Neural crest cell (in vitro differentiated cells): ENCODE data around the gene PRSS22. TPM values are rescaled to one million over a fixed set of nuclear protein-coding genes. Genes with fewer than 3 reads are reported as not detected.

Source experiments
- DNase-seq: peaks from one replicate; pipeline ENCODE4 v3.0.0; 2021; ENCODE audit warnings: low read depth, mixed read lengths, low spot score
- H3K27ac Mint-ChIP-seq: one replicate; pipeline ENCODE4 v1.8.0; 2021; ENCODE audit warnings: mild to moderate bottlenecking, mixed read lengths; ENCODE audit not compliant: unreplicated experiment
- H3K27me3 Mint-ChIP-seq: 2 replicates; pipeline ENCODE4 v1.8.0; 2021; ENCODE audit warnings: low read depth, mild to moderate bottlenecking, mixed read lengths
- H3K36me3 Mint-ChIP-seq: 2 replicates; pipeline ENCODE4 v1.8.0; 2021; ENCODE audit warnings: low read depth, mild to moderate bottlenecking, mixed read lengths
- H3K4me1 Mint-ChIP-seq: 2 replicates; pipeline ENCODE4 v1.8.0; 2021; ENCODE audit warnings: mixed read lengths
- H3K4me3 Mint-ChIP-seq: one replicate; pipeline ENCODE4 v1.8.0; 2021; ENCODE audit warnings: mild to moderate bottlenecking, mixed read lengths
- H3K9me3 Mint-ChIP-seq: 2 replicates; pipeline ENCODE4 v1.8.0; 2021; ENCODE audit warnings: mixed read lengths
- total RNA-seq: library from RNA; stranded (reverse); gene quantifications from 2 replicates; pipeline ENCODE4 v1.2.1, GENCODE V29; 2021
- TF ChIP-seq, protein P1 (sequence below): fragments of 200-600 bp; sonication (generic); conservative IDR thresholded peaks from 2 replicates; pipeline ENCODE4 v1.5.0; 2021; ENCODE audit warnings: antibody characterized with exemption, mild to moderate bottlenecking

Gene PRSS22
- total RNA-seq, 1 donor from 2014 or later, result not detected

DNA sequence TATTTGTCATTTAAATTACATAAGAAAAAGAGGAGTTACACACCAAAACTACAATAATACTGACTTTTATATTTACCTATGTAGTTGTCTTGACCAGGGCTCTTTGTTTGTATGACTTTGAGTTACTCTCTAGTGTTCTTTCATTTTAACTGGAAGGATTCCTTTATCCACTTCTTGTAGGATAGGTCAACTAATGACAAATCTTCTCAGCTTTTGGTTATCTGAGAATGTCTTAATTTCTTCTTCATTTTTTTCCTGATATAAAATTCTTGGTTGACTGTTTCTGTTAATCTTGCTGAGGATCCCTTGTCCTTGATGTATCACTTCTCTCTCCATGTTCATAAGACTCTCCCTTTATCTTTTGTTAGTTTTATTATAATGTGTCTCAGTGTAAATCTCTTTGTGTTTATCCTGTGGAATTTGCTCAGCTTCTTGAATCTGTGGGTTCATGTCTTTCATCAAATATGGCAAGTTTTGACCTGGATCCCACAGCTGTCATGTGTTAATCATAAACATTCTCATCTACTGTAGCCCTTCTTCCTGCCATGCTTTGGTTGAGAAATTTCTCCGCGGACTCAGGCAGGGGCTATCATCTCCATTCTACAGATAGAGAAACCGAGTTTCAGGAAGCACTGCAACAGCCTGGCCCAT, 54.3 kb downstream of the PRSS22 start:
- peaks cover 7% of the 10 kb centered on the region for H3K9me3 Mint-ChIP-seq
- TF ChIP-seq, protein P1, sequence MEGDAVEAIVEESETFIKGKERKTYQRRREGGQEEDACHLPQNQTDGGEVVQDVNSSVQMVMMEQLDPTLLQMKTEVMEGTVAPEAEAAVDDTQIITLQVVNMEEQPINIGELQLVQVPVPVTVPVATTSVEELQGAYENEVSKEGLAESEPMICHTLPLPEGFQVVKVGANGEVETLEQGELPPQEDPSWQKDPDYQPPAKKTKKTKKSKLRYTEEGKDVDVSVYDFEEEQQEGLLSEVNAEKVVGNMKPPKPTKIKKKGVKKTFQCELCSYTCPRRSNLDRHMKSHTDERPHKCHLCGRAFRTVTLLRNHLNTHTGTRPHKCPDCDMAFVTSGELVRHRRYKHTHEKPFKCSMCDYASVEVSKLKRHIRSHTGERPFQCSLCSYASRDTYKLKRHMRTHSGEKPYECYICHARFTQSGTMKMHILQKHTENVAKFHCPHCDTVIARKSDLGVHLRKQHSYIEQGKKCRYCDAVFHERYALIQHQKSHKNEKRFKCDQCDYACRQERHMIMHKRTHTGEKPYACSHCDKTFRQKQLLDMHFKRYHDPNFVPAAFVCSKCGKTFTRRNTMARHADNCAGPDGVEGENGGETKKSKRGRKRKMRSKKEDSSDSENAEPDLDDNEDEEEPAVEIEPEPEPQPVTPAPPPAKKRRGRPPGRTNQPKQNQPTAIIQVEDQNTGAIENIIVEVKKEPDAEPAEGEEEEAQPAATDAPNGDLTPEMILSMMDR, result no peak
- H3K4me3 Mint-ChIP-seq, result no peak overlapping the region
- H3K4me1 Mint-ChIP-seq, result no peaks in the 10 kb centered on the region
- no peak for DNase-seq
- no peaks in the 10 kb centered on the region for H3K36me3 Mint-ChIP-seq
- H3K27ac Mint-ChIP-seq, result no peak overlapping the region
- H3K27me3 Mint-ChIP-seq, result peaks cover 23% of the 10 kb centered on the region

Other genes starting within 250 kb of the PRSS22 start
- 27.4 and 27.7 TPM in 2 replicates for gene KCTD5, start 175.6 kb downstream of the PRSS22 start, total RNA-seq
- gene PRSS27, start 137.9 kb downstream of the PRSS22 start, total RNA-seq, result 5.3 and 7.8 TPM in 2 replicates
- 779 and 803 TPM in 2 replicates for gene SRRM2, start 105.5 kb downstream of the PRSS22 start, total RNA-seq
- gene ELOB, start 80.9 kb downstream of the PRSS22 start, total RNA-seq, result 249 and 261 TPM in 2 replicates
- gene PRSS33, start 70.6 kb downstream of the PRSS22 start, total RNA-seq, result 0.23 and 0.39 TPM in 2 replicates
- not detected in 2 replicates for gene PRSS41, start 59.7 kb downstream of the PRSS22 start, total RNA-seq
- gene PRSS21, start 40.9 kb downstream of the PRSS22 start, total RNA-seq, result not detected in 2 replicates
- gene ZG16B, start 27.9 kb downstream of the PRSS22 start, total RNA-seq, result not detected in 2 replicates
- gene FLYWCH2, start 25.0 kb upstream of the PRSS22 start, total RNA-seq, result 32.3 and 32.4 TPM in 2 replicates
- gene FLYWCH1, start 53.8 kb upstream of the PRSS22 start, total RNA-seq, result 26.4 and 26.7 TPM in 2 replicates
- gene KREMEN2, start 106.1 kb upstream of the PRSS22 start, total RNA-seq, result 1.0 TPM in 2 replicates
- 53.3 and 53.4 TPM in 2 replicates for gene PAQR4, start 111.2 kb upstream of the PRSS22 start, total RNA-seq
- 80.1 and 82.2 TPM in 2 replicates for gene PKMYT1, start 122.3 kb upstream of the PRSS22 start, total RNA-seq
- not detected in 2 replicates for gene CLDN9, start 154.8 kb upstream of the PRSS22 start, total RNA-seq
- gene CLDN6, start 160.0 kb upstream of the PRSS22 start, total RNA-seq, result 0.47 and 0.55 TPM in 2 replicates
- gene TNFRSF12A, start 162.2 kb upstream of the PRSS22 start, total RNA-seq, result 3.1 and 3.5 TPM in 2 replicates
- 23.7 and 28.6 TPM in 2 replicates for gene HCFC1R1, start 165.8 kb upstream of the PRSS22 start, total RNA-seq
- 62.5 and 68.0 TPM in 2 replicates for gene THOC6, start 165.9 kb upstream of the PRSS22 start, total RNA-seq
- gene BICDL2, start 178.8 kb upstream of the PRSS22 start, total RNA-seq, result not detected in 2 replicates
- gene MMP25, start 188.4 kb upstream of the PRSS22 start, total RNA-seq, result 0.64 and 0.96 TPM in 2 replicates
- not detected in 2 replicates for gene IL32, start 207.5 kb upstream of the PRSS22 start, total RNA-seq
- not detected in 2 replicates for gene ZSCAN10, start 241.1 kb upstream of the PRSS22 start, total RNA-seq